ENCODE measurements around the gene CHD9. TPM values are rescaled to one million over a fixed set of nuclear protein-coding genes. Genes with fewer than 3 reads are reported as not detected.

Gene CHD9
- total and polyA plus RNA-seq, 4 donors = 6.2 to 46.6 (median 32.5) TPM

DNA sequence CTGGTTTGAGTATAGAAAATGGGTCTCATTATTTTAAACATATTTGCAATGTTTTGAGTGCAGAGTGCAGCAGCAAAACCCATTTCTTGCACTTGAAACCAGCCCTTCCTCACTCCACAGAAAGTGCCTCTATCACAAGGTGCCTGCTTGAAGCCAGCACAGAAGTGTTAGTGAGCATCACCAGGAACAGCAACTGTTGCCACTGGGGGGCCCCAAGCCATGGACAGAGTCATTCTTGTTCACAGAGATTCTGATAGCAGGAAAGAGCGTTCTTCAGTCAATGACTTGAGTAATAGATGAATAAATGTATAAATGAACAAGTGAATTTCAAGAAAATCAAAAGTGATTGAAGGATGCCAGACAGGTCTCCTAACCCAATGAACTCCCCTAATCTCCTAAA is 47.7 kb upstream of the CHD9 start:
- H3K27me3 ChIP-seq (ENCODE audit: control insufficient read depth in 4 of 4, insufficient read depth in 4 of 4, low read length in 3 of 4) = no peaks in the 10 kb centered on the region
- no peaks in the 10 kb centered on the region for H3K9me3 ChIP-seq (ENCODE audit: control insufficient read depth in 4 of 4, low read length in 3 of 4)
- H3K27ac ChIP-seq (ENCODE audit: low read depth in 1 of 2, low read length in 2 of 2) = no peak overlapping the region
- TF ChIP-seq SP1 (IDR thresholded peaks at IDR 0.05) (no peak), FOXA2 (IDR thresholded peaks at IDR 0.05) (no peak), GABPA (IDR thresholded peaks at IDR 0.05 in 1 of 2, conservative IDR thresholded peaks at IDR 0.05 in 1 of 2) (no peak), JUND (IDR thresholded peaks at IDR 0.05) (no peak), FOXA1 (IDR thresholded peaks at IDR 0.05) (no peak), RXRA (IDR thresholded peaks at IDR 0.05) (no peak), HNF4A (conservative IDR thresholded peaks at IDR 0.05) (no peak), HNF4G (IDR thresholded peaks at IDR 0.05) (no peak), NR2F2 (IDR thresholded peaks at IDR 0.05) (no peak), TAF1 (conservative IDR thresholded peaks at IDR 0.05) (no peak), EGR1 (IDR thresholded peaks at IDR 0.05; ENCODE audit: low read depth in 2 of 2) (no peak), RAD21 (IDR thresholded peaks at IDR 0.05) (no peak), YY1 (IDR thresholded peaks at IDR 0.05) (no peak)
- TF ChIP-seq, protein P1, sequence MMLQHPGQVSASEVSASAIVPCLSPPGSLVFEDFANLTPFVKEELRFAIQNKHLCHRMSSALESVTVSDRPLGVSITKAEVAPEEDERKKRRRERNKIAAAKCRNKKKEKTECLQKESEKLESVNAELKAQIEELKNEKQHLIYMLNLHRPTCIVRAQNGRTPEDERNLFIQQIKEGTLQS (IDR thresholded peaks at IDR 0.05) = no peak
- TF ChIP-seq, protein P2, sequence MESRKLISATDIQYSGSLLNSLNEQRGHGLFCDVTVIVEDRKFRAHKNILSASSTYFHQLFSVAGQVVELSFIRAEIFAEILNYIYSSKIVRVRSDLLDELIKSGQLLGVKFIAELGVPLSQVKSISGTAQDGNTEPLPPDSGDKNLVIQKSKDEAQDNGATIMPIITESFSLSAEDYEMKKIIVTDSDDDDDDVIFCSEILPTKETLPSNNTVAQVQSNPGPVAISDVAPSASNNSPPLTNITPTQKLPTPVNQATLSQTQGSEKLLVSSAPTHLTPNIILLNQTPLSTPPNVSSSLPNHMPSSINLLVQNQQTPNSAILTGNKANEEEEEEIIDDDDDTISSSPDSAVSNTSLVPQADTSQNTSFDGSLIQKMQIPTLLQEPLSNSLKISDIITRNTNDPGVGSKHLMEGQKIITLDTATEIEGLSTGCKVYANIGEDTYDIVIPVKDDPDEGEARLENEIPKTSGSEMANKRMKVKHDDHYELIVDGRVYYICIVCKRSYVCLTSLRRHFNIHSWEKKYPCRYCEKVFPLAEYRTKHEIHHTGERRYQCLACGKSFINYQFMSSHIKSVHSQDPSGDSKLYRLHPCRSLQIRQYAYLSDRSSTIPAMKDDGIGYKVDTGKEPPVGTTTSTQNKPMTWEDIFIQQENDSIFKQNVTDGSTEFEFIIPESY (IDR thresholded peaks at IDR 0.05) = no peak
- TF ChIP-seq, protein P3, sequence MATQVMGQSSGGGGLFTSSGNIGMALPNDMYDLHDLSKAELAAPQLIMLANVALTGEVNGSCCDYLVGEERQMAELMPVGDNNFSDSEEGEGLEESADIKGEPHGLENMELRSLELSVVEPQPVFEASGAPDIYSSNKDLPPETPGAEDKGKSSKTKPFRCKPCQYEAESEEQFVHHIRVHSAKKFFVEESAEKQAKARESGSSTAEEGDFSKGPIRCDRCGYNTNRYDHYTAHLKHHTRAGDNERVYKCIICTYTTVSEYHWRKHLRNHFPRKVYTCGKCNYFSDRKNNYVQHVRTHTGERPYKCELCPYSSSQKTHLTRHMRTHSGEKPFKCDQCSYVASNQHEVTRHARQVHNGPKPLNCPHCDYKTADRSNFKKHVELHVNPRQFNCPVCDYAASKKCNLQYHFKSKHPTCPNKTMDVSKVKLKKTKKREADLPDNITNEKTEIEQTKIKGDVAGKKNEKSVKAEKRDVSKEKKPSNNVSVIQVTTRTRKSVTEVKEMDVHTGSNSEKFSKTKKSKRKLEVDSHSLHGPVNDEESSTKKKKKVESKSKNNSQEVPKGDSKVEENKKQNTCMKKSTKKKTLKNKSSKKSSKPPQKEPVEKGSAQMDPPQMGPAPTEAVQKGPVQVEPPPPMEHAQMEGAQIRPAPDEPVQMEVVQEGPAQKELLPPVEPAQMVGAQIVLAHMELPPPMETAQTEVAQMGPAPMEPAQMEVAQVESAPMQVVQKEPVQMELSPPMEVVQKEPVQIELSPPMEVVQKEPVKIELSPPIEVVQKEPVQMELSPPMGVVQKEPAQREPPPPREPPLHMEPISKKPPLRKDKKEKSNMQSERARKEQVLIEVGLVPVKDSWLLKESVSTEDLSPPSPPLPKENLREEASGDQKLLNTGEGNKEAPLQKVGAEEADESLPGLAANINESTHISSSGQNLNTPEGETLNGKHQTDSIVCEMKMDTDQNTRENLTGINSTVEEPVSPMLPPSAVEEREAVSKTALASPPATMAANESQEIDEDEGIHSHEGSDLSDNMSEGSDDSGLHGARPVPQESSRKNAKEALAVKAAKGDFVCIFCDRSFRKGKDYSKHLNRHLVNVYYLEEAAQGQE (IDR thresholded peaks at IDR 0.05) = no peak
- H3K36me3 ChIP-seq (ENCODE audit: control insufficient read depth in 4 of 4, insufficient read depth in 3 of 4, low read depth in 1 of 4, low read length in 3 of 4) = no peaks in the 10 kb centered on the region
- no peak for DNase-seq (ENCODE audit: low spot score)
- no peaks in the 10 kb centered on the region for H3K4me1 ChIP-seq (ENCODE audit: control insufficient read depth in 4 of 4, insufficient read depth in 4 of 4, low read length in 3 of 4)
- H3K4me3 ChIP-seq (ENCODE audit: low read depth in 1 of 3, low read length in 3 of 3) = no peak overlapping the region
- no peak overlapping the region for H3K9ac ChIP-seq (ENCODE audit: low read depth in 1 of 2, low read length in 2 of 2)
- 92% methylated on average over 1 of the region's 1 CpG for WGBS

DNA sequence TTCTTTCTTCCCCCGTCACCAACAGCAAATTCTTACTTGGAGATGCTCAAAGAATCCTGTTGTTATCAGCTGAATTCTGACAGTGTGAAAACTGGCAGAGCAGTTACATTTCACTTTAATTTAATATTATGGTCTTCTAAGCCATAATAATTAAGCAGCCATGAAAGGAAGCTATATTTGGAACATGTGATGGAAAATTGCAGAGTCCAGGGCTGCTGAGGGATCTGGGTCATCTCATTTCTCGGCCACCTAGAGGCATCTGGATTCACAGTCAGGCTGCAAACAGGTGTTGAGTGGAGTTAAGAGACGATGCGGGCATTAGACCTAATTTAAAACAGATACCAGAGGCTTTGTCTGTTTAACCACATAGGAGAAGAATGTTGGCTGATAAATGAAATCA is 40.5 kb upstream of the CHD9 start:
- H3K9ac ChIP-seq (ENCODE audit: low read depth in 1 of 2, low read length in 2 of 2) = no peak overlapping the region
- no peak for DNase-seq (ENCODE audit: low spot score)
- 59% methylated on average over 4 of the region's 4 CpGs for WGBS
- H3K9me3 ChIP-seq (ENCODE audit: control insufficient read depth in 4 of 4, low read length in 3 of 4) = no peaks in the 10 kb centered on the region
- no peak overlapping the region for H3K4me3 ChIP-seq (ENCODE audit: low read depth in 1 of 3, low read length in 3 of 3)
- H3K27me3 ChIP-seq (ENCODE audit: control insufficient read depth in 4 of 4, insufficient read depth in 4 of 4, low read length in 3 of 4) = no peaks in the 10 kb centered on the region
- no peaks in the 10 kb centered on the region for H3K36me3 ChIP-seq (ENCODE audit: control insufficient read depth in 4 of 4, insufficient read depth in 3 of 4, low read depth in 1 of 4, low read length in 3 of 4)
- H3K27ac ChIP-seq (ENCODE audit: low read depth in 1 of 2, low read length in 2 of 2) = no peak overlapping the region
- H3K4me1 ChIP-seq (ENCODE audit: control insufficient read depth in 4 of 4, insufficient read depth in 4 of 4, low read length in 3 of 4) = no peaks in the 10 kb centered on the region
- TF ChIP-seq YY1 (IDR thresholded peaks at IDR 0.05) (no peak), EGR1 (IDR thresholded peaks at IDR 0.05; ENCODE audit: low read depth in 2 of 2) (no peak), HNF4A (conservative IDR thresholded peaks at IDR 0.05) (no peak)
- TF ChIP-seq, protein P4, sequence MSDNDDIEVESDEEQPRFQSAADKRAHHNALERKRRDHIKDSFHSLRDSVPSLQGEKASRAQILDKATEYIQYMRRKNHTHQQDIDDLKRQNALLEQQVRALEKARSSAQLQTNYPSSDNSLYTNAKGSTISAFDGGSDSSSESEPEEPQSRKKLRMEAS (IDR thresholded peaks at IDR 0.05) = no peak

All from liver (tissue), 9 donors.